Osteocyte (in vitro differentiated cells): ENCODE data around the gene FRMD8. TPM values are rescaled to one million over a fixed set of nuclear protein-coding genes. Genes with fewer than 3 reads are reported as not detected.

Source experiments
- DNase-seq: peaks from one replicate; pipeline ENCODE4 v3.0.0; 2021; ENCODE audit warnings: mixed read lengths; ENCODE audit not compliant: unreplicated experiment; ENCODE audit errors: extremely low spot score
- H3K27ac Mint-ChIP-seq: one replicate; pipeline ENCODE4 v1.8.0; 2021; ENCODE audit warnings: mild to moderate bottlenecking, mixed read lengths; ENCODE audit not compliant: unreplicated experiment
- H3K27me3 Mint-ChIP-seq: one replicate; pipeline ENCODE4 v1.8.0; 2021; ENCODE audit warnings: mixed read lengths; ENCODE audit not compliant: unreplicated experiment
- H3K36me3 Mint-ChIP-seq: one replicate; pipeline ENCODE4 v1.8.0; 2021; ENCODE audit warnings: mixed read lengths; ENCODE audit not compliant: unreplicated experiment
- H3K4me1 Mint-ChIP-seq: one replicate; pipeline ENCODE4 v1.8.0; 2021; ENCODE audit warnings: mixed read lengths; ENCODE audit not compliant: unreplicated experiment
- H3K4me3 Mint-ChIP-seq: one replicate; pipeline ENCODE4 v1.8.0; 2021; ENCODE audit warnings: mild to moderate bottlenecking, moderate library complexity, mixed read lengths; ENCODE audit not compliant: unreplicated experiment
- H3K9me3 Mint-ChIP-seq: one replicate; pipeline ENCODE4 v1.8.0; 2021; ENCODE audit warnings: mixed read lengths; ENCODE audit not compliant: unreplicated experiment
- total RNA-seq: library from RNA; stranded (reverse); gene quantifications from 2 replicates; pipeline ENCODE4 v1.2.1, GENCODE V29; 2021
- TF ChIP-seq, protein P1 (sequence below): fragments of 200-600 bp; sonication (generic); IDR thresholded peaks from 2 replicates; pipeline ENCODE4 v1.5.0; 2021; ENCODE audit warnings: antibody characterized with exemption, mild to moderate bottlenecking, moderate library complexity

Gene FRMD8
- total RNA-seq, 1 donor from 2014 or later, result 62.8 TPM

DNA sequence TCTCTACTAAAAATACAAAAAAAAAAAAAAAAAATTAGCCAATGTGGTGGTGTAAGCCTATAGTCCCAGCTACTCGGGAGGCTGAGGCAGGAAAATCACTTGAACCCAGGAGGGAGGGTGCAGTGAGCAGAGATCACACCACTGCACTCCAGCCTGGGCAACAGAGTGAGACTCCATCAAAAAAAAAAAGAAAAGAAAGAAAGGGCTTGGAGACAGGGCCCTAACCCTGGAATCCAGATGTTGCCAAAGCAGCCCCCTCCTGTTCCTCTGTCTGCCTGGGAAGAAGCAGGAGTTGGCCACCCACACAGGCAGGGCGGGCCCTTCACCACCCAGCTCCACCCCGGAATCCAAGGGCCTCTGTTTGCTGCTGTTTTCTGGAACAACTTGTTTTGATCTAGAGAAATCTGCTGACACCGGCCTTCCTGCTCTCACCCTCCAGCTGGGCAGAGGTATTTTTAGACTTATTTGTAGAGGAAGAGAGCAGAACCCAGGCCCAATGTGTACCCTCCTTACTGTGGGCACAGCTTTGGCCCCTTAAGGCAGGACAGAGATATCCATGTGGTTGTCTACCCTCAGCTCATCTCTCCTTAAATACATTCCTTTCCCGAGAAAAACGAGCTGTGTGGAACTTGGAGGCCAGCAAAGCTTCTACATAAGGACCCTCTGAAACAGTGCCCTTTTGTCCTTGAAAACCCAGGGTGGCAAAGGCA lies 33.5 kb downstream of the FRMD8 start:
- H3K4me3 Mint-ChIP-seq, result peak overlapping the region; percentile 72
- TF ChIP-seq, protein P1, sequence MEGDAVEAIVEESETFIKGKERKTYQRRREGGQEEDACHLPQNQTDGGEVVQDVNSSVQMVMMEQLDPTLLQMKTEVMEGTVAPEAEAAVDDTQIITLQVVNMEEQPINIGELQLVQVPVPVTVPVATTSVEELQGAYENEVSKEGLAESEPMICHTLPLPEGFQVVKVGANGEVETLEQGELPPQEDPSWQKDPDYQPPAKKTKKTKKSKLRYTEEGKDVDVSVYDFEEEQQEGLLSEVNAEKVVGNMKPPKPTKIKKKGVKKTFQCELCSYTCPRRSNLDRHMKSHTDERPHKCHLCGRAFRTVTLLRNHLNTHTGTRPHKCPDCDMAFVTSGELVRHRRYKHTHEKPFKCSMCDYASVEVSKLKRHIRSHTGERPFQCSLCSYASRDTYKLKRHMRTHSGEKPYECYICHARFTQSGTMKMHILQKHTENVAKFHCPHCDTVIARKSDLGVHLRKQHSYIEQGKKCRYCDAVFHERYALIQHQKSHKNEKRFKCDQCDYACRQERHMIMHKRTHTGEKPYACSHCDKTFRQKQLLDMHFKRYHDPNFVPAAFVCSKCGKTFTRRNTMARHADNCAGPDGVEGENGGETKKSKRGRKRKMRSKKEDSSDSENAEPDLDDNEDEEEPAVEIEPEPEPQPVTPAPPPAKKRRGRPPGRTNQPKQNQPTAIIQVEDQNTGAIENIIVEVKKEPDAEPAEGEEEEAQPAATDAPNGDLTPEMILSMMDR, result no peak
- peak; percentile 96 for DNase-seq

DNA sequence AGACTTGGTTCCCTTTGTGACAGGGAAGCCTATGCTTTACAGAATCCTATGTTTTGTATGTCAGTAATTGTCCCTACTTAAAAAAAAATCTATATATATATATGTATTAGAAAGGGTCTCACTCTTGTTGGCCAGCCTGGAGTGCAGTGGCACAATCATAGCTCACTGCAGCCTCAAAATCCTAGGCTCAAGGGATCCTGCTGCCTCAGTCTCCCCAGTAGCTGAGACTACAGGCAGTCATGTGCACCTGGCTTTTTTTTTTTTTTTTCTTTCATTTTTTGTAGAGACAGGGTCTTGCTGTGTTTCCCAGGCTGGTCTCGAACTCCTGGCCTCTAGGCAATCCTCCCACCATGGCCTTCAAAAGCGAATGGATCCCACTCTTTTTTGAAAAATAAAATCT lies 34.1 kb downstream of the FRMD8 start:
- H3K4me3 Mint-ChIP-seq, result peak overlapping the region; percentile 98
- DNase-seq, result peak; percentile 19
- peak overlapping the region; percentile 99 for H3K27ac Mint-ChIP-seq
- no peaks in the 10 kb centered on the region for H3K27me3 Mint-ChIP-seq
- TF ChIP-seq, protein P1, result no peak
- peaks cover 19% of the 10 kb centered on the region for H3K36me3 Mint-ChIP-seq
- no peaks in the 10 kb centered on the region for H3K9me3 Mint-ChIP-seq
- H3K4me1 Mint-ChIP-seq, result peaks cover 84% of the 10 kb centered on the region

More for the DNA sequence above, 33.5 kb downstream of the FRMD8 start:
- peaks cover 82% of the 10 kb centered on the region for H3K4me1 Mint-ChIP-seq
- H3K9me3 Mint-ChIP-seq, result no peaks in the 10 kb centered on the region
- H3K36me3 Mint-ChIP-seq, result peaks cover 13% of the 10 kb centered on the region
- peak overlapping the region; percentile 99 for H3K27ac Mint-ChIP-seq
- H3K27me3 Mint-ChIP-seq, result no peaks in the 10 kb centered on the region

DNA sequence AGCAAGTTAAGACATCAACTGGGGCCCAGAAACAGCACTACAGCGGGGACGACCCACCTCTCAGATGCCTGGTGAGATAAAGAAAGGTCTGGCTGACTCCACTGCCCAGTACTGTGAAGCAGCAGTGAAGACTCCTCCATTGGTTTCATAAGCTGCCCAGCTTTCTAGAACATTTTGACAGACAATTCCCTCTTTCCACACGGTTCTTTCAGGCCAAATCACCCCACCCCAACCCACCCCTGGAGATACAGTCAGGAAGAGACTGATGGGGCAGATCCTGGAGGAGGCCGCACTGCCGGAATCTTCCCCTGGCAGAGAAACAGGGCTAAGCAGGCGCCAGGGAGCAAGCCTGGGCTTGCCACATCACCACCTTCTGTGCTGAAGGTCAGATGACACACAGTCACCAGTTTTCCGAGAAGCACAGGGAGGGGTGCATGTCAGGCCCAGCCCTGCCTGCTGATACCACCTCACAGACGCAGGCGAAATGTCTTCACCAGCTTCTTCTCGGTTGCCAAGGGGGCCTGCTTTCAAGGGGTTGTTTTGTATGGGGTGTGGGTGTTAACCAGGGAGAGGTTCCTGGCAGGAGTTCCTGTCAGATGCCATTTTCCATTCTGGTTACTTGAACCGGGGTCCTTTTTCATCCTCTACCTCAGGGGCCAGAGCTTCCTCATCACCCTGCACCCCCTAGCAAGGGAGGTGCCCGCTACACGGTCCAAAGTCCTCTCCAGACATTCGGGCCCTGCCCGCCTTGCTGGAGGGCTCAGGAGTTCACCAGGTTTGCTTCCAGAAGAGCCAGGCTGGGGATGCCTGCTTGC lies 34.7 kb downstream of the FRMD8 start:
- Mint-ChIP-seq H3K27ac (peak overlapping the region; percentile 99), H3K27me3 (no peaks in the 10 kb centered on the region), H3K4me3 (peak overlapping the region; percentile 98), H3K36me3 (peaks cover 25% of the 10 kb centered on the region), H3K9me3 (no peaks in the 10 kb centered on the region), H3K4me1 (peaks cover 82% of the 10 kb centered on the region)
- peak; percentile 94 for DNase-seq
- TF ChIP-seq, protein P1, result no peak

DNA sequence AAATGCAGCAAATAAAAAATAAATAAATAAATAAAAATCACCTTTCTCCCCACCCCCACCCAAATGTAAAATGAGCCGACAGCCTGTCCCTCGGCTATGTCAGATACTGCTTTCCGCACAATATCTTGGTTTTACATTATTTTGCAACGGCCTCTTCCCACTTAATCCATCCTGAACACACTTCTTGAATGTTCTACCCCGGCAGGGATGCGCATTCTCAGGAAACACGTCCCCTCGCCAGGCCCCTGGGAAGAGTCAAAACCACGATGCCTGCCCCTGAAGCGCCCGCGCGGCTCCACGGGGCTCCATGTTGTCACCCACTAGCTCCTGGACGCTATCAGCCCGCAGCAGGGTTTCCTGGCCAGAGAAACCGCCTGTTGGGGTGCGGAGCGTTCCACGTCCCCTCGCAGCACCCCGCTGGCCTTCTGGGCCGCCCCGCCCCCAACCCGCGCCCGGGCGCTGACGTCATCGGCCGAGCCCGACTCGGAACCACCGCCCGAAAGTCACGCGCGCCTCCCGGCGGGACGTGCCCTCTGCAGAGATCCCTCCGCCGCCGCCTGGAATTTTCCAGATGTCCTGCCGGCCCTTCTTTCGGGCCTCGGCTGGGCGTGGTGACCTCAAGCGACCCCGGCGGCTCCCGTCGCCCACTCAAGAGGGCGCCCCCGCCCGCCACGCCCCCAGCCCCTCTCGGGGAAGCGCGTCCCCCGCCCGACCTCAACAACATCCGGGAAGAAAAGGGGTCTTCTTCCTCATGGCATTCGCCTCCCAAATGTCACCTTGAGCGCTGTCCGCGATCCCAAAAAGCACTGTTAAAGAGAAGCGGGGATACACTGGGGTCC lies 35.6 kb downstream of the FRMD8 start:
- H3K4me1 Mint-ChIP-seq, result peaks cover 82% of the 10 kb centered on the region
- peak; percentile 98 for DNase-seq
- no peaks in the 10 kb centered on the region for H3K27me3 Mint-ChIP-seq
- peak overlapping the region; percentile 98 for H3K4me3 Mint-ChIP-seq
- TF ChIP-seq, protein P1, result no peak
- H3K9me3 Mint-ChIP-seq, result no peaks in the 10 kb centered on the region
- H3K27ac Mint-ChIP-seq, result peak overlapping the region; percentile 99
- peaks cover 33% of the 10 kb centered on the region for H3K36me3 Mint-ChIP-seq
